HG02943 (cell line): Measurements from ENCODE around the gene BMERB1.
"Not testable (repeated sequence)": the region's sequence is repeated elsewhere in the genome, so short reads cannot be mapped to it uniquely, and the experiment has no call there.

ENCODE experiments used
- ATAC-seq: cut with Tn5 transposase; IDR thresholded peaks from one replicate; pipeline ENCODE4 v1.9.1; 2021; ENCODE audit warnings: mild to moderate bottlenecking, low read depth, moderate library complexity; ENCODE audit not compliant: unreplicated experiment

BMERB1 gene

GRCh38 chr16:15519790-15520189 lies 85.4 kb downstream of the BMERB1 start:
- ATAC-seq = no peak

GRCh38 chr16:15521390-15521757 lies 87.0 kb downstream of the BMERB1 start:
- no peak for ATAC-seq

- ATAC-seq = no peak
Observed at GRCh38 chr16:15521758-15522509, 87.5 kb downstream of the BMERB1 start.

- no peak for ATAC-seq
Observed at GRCh38 chr16:15523092-15523541, 88.7 kb downstream of the BMERB1 start.

- no peak for ATAC-seq
Observed at GRCh38 chr16:15523939-15524338, 89.6 kb downstream of the BMERB1 start.

GRCh38 chr16:15524966-15525365 lies 90.6 kb downstream of the BMERB1 start:
- ATAC-seq = no peak

GRCh38 chr16:15526097-15526496 lies 91.7 kb downstream of the BMERB1 start:
- no peak for ATAC-seq

GRCh38 chr16:15526731-15527130 lies 92.3 kb downstream of the BMERB1 start:
- ATAC-seq = no peak

GRCh38 chr16:15529673-15530072 lies 95.3 kb downstream of the BMERB1 start:
- ATAC-seq = no peak

GRCh38 chr16:15530085-15530484 lies 95.7 kb downstream of the BMERB1 start:
- ATAC-seq = no peak

GRCh38 chr16:15532825-15533224 lies 98.4 kb downstream of the BMERB1 start:
- no peak for ATAC-seq

- ATAC-seq = no peak
Observed at GRCh38 chr16:15533386-15533785, 99.0 kb downstream of the BMERB1 start.

GRCh38 chr16:15535772-15536171 lies 101.4 kb downstream of the BMERB1 start:
- ATAC-seq = no peak

GRCh38 chr16:15536843-15537242 lies 102.5 kb downstream of the BMERB1 start:
- ATAC-seq = no peak

GRCh38 chr16:15538507-15538906 lies 104.1 kb downstream of the BMERB1 start:
- ATAC-seq = no peak

- ATAC-seq = no peak
Observed at GRCh38 chr16:15539197-15539596, 104.8 kb downstream of the BMERB1 start.

- no peak for ATAC-seq
Observed at GRCh38 chr16:15542261-15542660, 107.9 kb downstream of the BMERB1 start.

- no peak for ATAC-seq
Observed at GRCh38 chr16:15542734-15543347, 108.5 kb downstream of the BMERB1 start.

- no peak for ATAC-seq
Observed at GRCh38 chr16:15544405-15544804, 110.0 kb downstream of the BMERB1 start.

- no peak for ATAC-seq
Observed at GRCh38 chr16:15545544-15545943, 111.2 kb downstream of the BMERB1 start.

- not testable (repeated sequence) for ATAC-seq
Observed at GRCh38 chr16:15547072-15547767, 112.8 kb downstream of the BMERB1 start.

GRCh38 chr16:15547768-15548096 lies 113.3 kb downstream of the BMERB1 start:
- no peak for ATAC-seq
